GM19099 (cell line): Measurements from ENCODE around the gene PRKACA.

Experiments used
- POLR2A ChIP-seq: IDR thresholded peaks from 3 replicates; pipeline ENCODE4 v1.6.1; 2011; ENCODE audit warnings: low read depth; ENCODE audit not compliant: insufficient read length; ENCODE audit errors: extremely low read depth

Gene PRKACA

GRCh38 chr19:14061081-14061749 lies 56.3 kb downstream of the PRKACA start:
- no peak for TF ChIP-seq POLR2A

DNA sequence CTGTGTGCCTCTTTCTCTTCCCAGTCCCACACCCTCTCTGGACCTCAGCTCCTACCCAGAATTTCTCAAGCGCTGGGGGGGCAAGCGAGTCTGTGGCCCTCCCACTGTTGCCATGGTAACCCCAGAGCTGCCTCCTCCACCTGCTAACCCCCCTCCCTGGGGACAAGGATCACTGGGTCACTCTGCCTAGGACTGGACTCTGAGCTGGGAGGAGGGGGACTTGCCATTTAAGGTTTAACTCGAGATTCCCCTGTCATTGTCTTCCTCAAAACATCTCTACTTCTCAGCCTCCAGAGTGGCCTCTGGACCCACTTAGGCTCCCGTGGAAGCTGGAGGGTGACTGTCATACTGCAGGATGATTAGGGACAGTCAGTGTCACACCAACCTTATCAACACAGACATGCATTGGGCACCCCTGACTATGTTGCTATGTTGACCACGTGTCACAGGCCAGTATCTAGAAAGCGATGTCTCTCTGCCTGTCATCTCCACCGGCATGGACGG lies 57.9 kb downstream of the PRKACA start:
- TF ChIP-seq POLR2A = no peak

- TF ChIP-seq POLR2A = no peak
Measured at GRCh38 chr19:14059093-14059480, 58.5 kb downstream of the PRKACA start.

- no peak for TF ChIP-seq POLR2A
Measured at GRCh38 chr19:14058182-14059092, 59.1 kb downstream of the PRKACA start.

DNA sequence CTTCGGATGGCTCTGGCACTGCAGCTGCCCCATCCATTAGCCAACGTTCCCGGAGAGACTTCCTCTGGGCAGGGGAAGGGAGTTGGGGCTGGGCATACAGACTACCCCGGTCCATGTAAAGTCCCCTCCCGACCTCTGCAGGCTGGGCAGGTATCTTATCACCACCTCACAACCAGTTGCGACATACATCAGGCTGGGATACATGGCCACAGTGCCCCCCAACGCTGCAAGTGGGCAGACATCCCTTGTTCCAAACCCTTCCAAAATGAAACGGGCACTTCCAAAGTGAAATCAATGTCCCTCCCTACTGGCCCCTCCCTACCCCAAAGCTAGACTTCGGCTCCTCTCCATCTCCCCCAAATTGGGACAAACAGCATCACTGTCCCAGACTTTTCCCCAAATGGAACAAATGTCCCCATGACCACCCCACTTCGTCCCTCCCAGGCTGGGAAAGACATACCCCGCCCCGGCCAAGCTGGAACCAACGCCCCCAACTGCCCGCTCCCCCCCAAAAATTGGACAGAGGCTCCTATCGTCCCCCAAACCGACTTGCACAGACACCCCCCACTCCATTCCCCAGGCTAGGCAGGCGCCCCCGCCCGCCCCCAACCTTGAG lies 60.7 kb downstream of the PRKACA start:
- TF ChIP-seq POLR2A = no peak

DNA sequence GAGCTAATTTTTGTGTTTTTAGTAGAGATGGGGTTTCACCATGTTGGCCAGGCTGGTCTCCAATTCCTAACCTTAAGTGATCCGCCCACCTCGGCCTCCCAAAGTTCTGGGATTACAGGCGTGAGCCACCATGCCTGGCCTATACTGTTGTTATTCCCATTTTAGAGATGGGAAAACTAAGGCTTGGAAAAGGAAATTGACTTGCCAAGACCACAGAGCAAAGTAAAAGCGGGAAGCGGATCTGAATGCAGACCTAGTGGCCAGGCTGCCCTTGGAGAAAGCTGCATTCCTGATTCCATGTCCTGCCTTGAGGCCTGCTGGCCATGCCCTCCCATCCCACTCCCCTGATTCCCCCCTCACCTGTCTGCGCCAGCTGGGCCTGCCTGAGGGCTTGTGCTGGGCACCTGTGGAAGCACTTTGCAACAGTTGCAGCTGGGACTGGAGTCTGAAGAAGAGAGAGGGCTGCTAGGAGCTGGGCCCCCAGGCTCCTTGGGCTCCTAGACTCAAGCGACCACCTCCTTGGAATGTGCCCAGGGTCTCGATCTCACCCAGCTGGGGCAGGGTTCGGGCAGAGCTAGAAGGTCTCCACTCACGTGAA lies 61.4 kb downstream of the PRKACA start:
- no peak for TF ChIP-seq POLR2A

GRCh38 chr19:14055396-14055795 lies 62.2 kb downstream of the PRKACA start:
- TF ChIP-seq POLR2A = no peak

- no peak for TF ChIP-seq POLR2A
Measured at GRCh38 chr19:14054721-14055120, 62.8 kb downstream of the PRKACA start.

- no peak for TF ChIP-seq POLR2A
Measured at GRCh38 chr19:14054099-14054498, 63.5 kb downstream of the PRKACA start.

GRCh38 chr19:14053500-14053899 lies 64.1 kb downstream of the PRKACA start:
- no peak for TF ChIP-seq POLR2A

DNA sequence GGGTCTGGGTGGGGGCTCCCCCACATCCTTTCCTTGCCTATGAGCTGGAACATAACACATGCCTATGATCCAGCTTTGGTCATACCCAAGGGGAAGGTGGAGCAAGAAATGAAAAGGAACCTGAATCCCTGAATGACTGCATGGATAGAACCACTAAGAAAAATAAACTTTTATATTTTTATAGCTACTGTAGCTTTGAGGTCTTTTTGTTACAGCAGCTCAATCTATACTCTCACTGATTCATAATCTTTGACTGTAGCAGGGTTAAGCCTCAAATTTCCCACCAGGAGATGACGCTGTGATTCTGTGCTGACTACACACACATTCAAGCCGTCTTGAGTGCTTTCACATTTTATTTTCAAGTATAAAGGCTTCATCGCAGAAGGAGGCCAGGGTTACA lies 64.5 kb downstream of the PRKACA start:
- no peak for TF ChIP-seq POLR2A

- no peak for TF ChIP-seq POLR2A
Measured at GRCh38 chr19:14052470-14052869, 65.1 kb downstream of the PRKACA start.

DNA sequence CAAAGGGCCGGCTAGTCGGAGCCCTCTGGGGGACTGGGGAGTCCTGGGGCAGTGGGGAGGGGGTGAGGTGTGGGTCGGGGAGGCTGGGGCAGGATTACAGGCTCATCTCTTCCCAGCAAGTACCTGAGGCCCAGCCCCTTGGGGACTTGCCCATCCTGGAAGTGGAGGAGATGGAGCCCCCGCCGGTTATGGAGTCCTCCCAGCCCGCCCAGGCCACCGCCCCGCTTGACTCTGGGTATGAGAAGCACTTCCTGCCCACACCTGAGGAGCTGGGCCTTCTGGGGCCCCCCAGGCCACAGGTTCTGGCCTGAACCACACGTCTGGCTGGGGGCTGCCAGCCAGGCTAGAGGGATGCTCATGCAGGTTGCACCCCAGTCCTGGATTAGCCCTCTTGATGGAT lies 65.6 kb downstream of the PRKACA start:
- TF ChIP-seq POLR2A = no peak

- no peak for TF ChIP-seq POLR2A
Measured at GRCh38 chr19:14050512-14050911, 67.0 kb downstream of the PRKACA start.
